Panc1 (cell line): Measurements from ENCODE around the gene CDYL2. TPM values are rescaled to one million over a fixed set of nuclear protein-coding genes. Genes with fewer than 3 reads are reported as not detected.

Source experiments
- ATAC-seq: fragments of 200-7000 bp; cut with Tn5 transposase; 2 replicates; pipeline ENCODE4 v1.9.1; 2020; ENCODE audit warnings: mild to moderate bottlenecking, moderate library complexity
- BruUV-seq: library from RNA; stranded (reverse); fragments of 400-500 nt; replicated peaks from 2 replicates; lab custom pipeline; 2021; lab: Mats Ljungman, UMichigan
- CTCF ChIA-PET: fragments of 300-600 bp; sonication (Branson Sonifier 250); formaldehyde crosslinking; loops from one replicate; lab custom pipeline; 2022; ENCODE audit warnings: antibody characterized with exemption; lab: Charles Lee
- POLR2A ChIA-PET: fragments of 300-600 bp; sonication (Branson Sonifier 250); formaldehyde crosslinking; loops from one replicate; lab custom pipeline; 2022; ENCODE audit warnings: antibody characterized with exemption; lab: Charles Lee
- DNase-seq: peaks from one replicate; pipeline ENCODE4 v3.0.0-alpha.2; 2010; ENCODE audit warnings: low read depth, low spot score
- H3K27ac ChIP-seq: 2 replicates; pipeline ENCODE4 v1.5.1; 2011; ENCODE audit warnings: mild to moderate bottlenecking, low read length, inconsistent platforms
- H3K27me3 ChIP-seq: fragments of 200-500 bp; sonication (Bioruptor generic); 2 replicates; pipeline ENCODE4 v1.6.0; 2014; ENCODE audit warnings: low read length, inconsistent platforms; ENCODE audit not compliant: control insufficient read depth, insufficient read depth
- H3K36me3 ChIP-seq: fragments of 200-500 bp; sonication (Bioruptor generic); 2 replicates; pipeline ENCODE4 v1.5.1; 2014; ENCODE audit warnings: inconsistent platforms, mild to moderate bottlenecking, low read length, moderate library complexity; ENCODE audit not compliant: control insufficient read depth, insufficient read depth
- H3K4me1 ChIP-seq: 2 replicates; pipeline ENCODE4 v1.5.1; 2011; ENCODE audit warnings: inconsistent platforms, mild to moderate bottlenecking, low read length, moderate library complexity; ENCODE audit not compliant: control insufficient read depth, insufficient read depth
- H3K4me3 ChIP-seq, 2 experiments: 2 replicates each; pipeline ENCODE4 v1.5.1; 2011 to 2012; ENCODE audit warnings: low read depth in 2 of 2, low read length in 2 of 2, mild to moderate bottlenecking in 2 of 2, inconsistent platforms in 1 of 2, moderate library complexity in 1 of 2
- H3K9me3 ChIP-seq: fragments of 200-500 bp; sonication (Bioruptor generic); 2 replicates; pipeline ENCODE4 v1.5.1; 2014; ENCODE audit warnings: low read depth, mild to moderate bottlenecking, inconsistent platforms, low read length, moderate library complexity; ENCODE audit not compliant: control insufficient read depth, insufficient read depth
- CTCF ChIP-seq: fragments of 450-650 bp; IDR thresholded peaks from 2 replicates; pipeline ENCODE4 v1.5.1; 2017; ENCODE audit warnings: mild to moderate bottlenecking
- POLR2AphosphoS5 ChIP-seq: IDR thresholded peaks from 2 replicates; pipeline ENCODE4 v1.6.1; 2012; ENCODE audit warnings: mild to moderate bottlenecking, low read depth, low read length, moderate library complexity
- SIN3A ChIP-seq: IDR thresholded peaks from 2 replicates; pipeline ENCODE4 v1.6.1; 2012; ENCODE audit warnings: low read depth, mild to moderate bottlenecking, low read length, moderate library complexity, borderline replicate concordance; ENCODE audit not compliant: insufficient read depth
- TCF7L2 ChIP-seq: IDR thresholded peaks from 2 replicates; pipeline ENCODE4 v1.6.1; 2011; ENCODE audit warnings: mild to moderate bottlenecking, low read depth, low read length, inconsistent platforms
- in situ Hi-C: cut with HindIII; loops from 2 replicates; pipeline ENCODE4 v1.10.0; 2016; ENCODE audit warnings: low sequenced_read_pairs, low pct_unique_long_range_greater_than_20kb
- intact Hi-C: fragments of 100-400 bp; cut with micrococcal nuclease; formaldehyde crosslinking; loops from one replicate; pipeline ENCODE4 v1.10.0; 2022; ENCODE audit not compliant: unreplicated experiment
- total RNA-seq: library from RNA; stranded (reverse); gene quantifications from one replicate; pipeline ENCODE4 v1.2.1, GENCODE V29; 2021; ENCODE audit not compliant: unreplicated experiment
- TF ChIP-seq, protein P1 (sequence below), 2 experiments: IDR thresholded peaks; 2 replicates each; pipeline ENCODE4 v1.6.1; 2011 to 2012; ENCODE audit warnings: low read depth in 2 of 2, control low read depth in 1 of 2, low read length in 1 of 2, mild to moderate bottlenecking in 1 of 2, moderate library complexity in 1 of 2; ENCODE audit not compliant: insufficient read depth in 1 of 2

CDYL2 gene
- total RNA-seq, 1 experiment from 2014 or later, result 6.1 TPM

GRCh38 chr16:80672379-80672778, 132.0 kb downstream of the CDYL2 start:
- intact Hi-C loops (no loop called here), in situ Hi-C loops (no loop called here)
- CTCF ChIA-PET, result no interaction called here
- TF ChIP-seq, protein P1, sequence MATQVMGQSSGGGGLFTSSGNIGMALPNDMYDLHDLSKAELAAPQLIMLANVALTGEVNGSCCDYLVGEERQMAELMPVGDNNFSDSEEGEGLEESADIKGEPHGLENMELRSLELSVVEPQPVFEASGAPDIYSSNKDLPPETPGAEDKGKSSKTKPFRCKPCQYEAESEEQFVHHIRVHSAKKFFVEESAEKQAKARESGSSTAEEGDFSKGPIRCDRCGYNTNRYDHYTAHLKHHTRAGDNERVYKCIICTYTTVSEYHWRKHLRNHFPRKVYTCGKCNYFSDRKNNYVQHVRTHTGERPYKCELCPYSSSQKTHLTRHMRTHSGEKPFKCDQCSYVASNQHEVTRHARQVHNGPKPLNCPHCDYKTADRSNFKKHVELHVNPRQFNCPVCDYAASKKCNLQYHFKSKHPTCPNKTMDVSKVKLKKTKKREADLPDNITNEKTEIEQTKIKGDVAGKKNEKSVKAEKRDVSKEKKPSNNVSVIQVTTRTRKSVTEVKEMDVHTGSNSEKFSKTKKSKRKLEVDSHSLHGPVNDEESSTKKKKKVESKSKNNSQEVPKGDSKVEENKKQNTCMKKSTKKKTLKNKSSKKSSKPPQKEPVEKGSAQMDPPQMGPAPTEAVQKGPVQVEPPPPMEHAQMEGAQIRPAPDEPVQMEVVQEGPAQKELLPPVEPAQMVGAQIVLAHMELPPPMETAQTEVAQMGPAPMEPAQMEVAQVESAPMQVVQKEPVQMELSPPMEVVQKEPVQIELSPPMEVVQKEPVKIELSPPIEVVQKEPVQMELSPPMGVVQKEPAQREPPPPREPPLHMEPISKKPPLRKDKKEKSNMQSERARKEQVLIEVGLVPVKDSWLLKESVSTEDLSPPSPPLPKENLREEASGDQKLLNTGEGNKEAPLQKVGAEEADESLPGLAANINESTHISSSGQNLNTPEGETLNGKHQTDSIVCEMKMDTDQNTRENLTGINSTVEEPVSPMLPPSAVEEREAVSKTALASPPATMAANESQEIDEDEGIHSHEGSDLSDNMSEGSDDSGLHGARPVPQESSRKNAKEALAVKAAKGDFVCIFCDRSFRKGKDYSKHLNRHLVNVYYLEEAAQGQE (IDR thresholded peaks at IDR 0.05; ENCODE audit: insufficient read depth in 1 of 2, low read depth in 2 of 2, low read length in 1 of 2), result no peak
- no peak for TF ChIP-seq CTCF
- TF ChIP-seq SIN3A, result no peak
- TF ChIP-seq TCF7L2, result no peak
- no peak for TF ChIP-seq POLR2AphosphoS5
- no TSS peak for BruUV-seq
- Histone ChIP-seq H3K4me3 (no peak overlapping the region), H3K4me1 (no peaks in the 10 kb centered on the region), H3K27ac (no peak overlapping the region), H3K36me3 (no peaks in the 10 kb centered on the region), H3K27me3 (no peaks in the 10 kb centered on the region), H3K9me3 (no peaks in the 10 kb centered on the region)
- no peak for ATAC-seq
- POLR2A ChIA-PET, result no interaction called here
- DNase-seq, result no peak

- no TSS peak for BruUV-seq
- ChIA-PET CTCF (no interaction called here), POLR2A (no interaction called here)
- TF ChIP-seq CTCF (no peak), TCF7L2 (no peak), SIN3A (no peak), POLR2AphosphoS5 (no peak)
- TF ChIP-seq, protein P1 (IDR thresholded peaks at IDR 0.05; ENCODE audit: insufficient read depth in 1 of 2, low read depth in 2 of 2, low read length in 1 of 2), result no peak
- Histone ChIP-seq H3K4me1 (no peaks in the 10 kb centered on the region), H3K9me3 (no peaks in the 10 kb centered on the region), H3K36me3 (no peaks in the 10 kb centered on the region), H3K27ac (no peak overlapping the region), H3K27me3 (no peaks in the 10 kb centered on the region), H3K4me3 (no peak overlapping the region)
- in situ Hi-C loops, result no loop called here
- intact Hi-C loops, result no loop called here
- DNase-seq (no peak), ATAC-seq (no peak)
Observed at GRCh38 chr16:80671281-80671849, 133.0 kb downstream of the CDYL2 start.
